Progenitor cell of endocrine pancreas (in vitro differentiated cells): ENCODE results near the gene TBXA2R. TPM values are rescaled to one million over a fixed set of nuclear protein-coding genes. Genes with fewer than 3 reads are reported as not detected.

Experiments used
- DNase-seq: peaks from one replicate; pipeline ENCODE4 v3.0.0; 2021; ENCODE audit warnings: low spot score; ENCODE audit not compliant: unreplicated experiment
- H3K27ac Mint-ChIP-seq: 2 replicates; pipeline ENCODE4 v1.8.0; 2021; ENCODE audit warnings: mild to moderate bottlenecking, moderate library complexity, mixed read lengths
- H3K27me3 Mint-ChIP-seq: 2 replicates; pipeline ENCODE4 v1.8.0; 2021; ENCODE audit warnings: mixed read lengths
- H3K36me3 Mint-ChIP-seq: 2 replicates; pipeline ENCODE4 v1.8.0; 2022; ENCODE audit warnings: mixed read lengths; ENCODE audit not compliant: insufficient read depth
- H3K4me1 Mint-ChIP-seq: 2 replicates; pipeline ENCODE4 v1.8.0; 2021; ENCODE audit warnings: low read depth, mixed read lengths
- H3K4me3 Mint-ChIP-seq: 2 replicates; pipeline ENCODE4 v1.8.0; 2021; ENCODE audit warnings: low read depth, mild to moderate bottlenecking, moderate library complexity, mixed read lengths
- H3K9me3 Mint-ChIP-seq: 2 replicates; pipeline ENCODE4 v1.8.0; 2021; ENCODE audit warnings: low read depth, mixed read lengths
- total RNA-seq: library from RNA; stranded (reverse); gene quantifications from 2 replicates; pipeline ENCODE4 v1.2.1, GENCODE V29; 2021
- TF ChIP-seq, protein P1 (sequence below): fragments of 200-600 bp; sonication (generic); IDR thresholded peaks from one replicate; pipeline ENCODE4 v1.5.0; 2021; ENCODE audit warnings: antibody characterized with exemption, mild to moderate bottlenecking; ENCODE audit not compliant: unreplicated experiment

The TBXA2R gene
- total RNA-seq, 1 donor from 2014 or later, result not detected

DNA sequence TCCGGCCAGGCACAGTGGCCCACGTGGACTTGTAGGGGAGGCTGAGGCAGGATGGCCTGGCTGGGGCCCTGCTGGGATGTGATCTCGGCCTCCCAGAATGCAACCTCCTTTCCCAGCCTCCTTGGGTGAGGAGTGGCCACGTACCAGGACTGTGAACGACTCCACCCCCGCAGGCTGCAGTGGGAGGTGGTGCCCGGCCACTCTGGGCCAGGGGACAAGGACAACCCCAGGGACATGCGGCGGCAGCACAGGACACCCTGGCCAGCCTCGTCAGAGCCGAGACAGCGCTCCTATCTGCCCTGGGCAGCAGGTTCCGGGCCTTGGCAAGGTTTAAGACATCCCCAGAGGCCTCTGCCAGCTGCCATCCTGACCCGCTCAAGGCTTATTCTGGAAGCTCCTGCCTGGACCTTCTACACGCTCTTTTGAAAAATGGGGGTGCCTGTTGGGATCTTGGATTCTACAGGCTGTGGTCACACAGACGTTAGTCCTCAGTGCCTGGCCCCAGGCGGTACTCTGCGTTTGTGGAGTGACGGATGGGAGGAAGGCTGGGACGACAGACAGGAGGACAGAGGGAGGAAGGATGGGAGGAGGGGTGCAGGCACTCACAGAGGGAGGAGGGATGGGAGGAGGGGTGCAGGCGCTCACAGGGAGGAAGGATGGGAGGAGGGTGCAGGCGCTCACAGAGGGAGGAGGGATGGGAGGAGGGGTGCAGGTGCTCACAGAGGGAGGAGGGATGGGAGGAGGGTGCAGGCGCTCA, 39.8 kb upstream of the TBXA2R start:
- Mint-ChIP-seq H3K9me3 (no peaks in the 10 kb centered on the region), H3K27ac (no peak overlapping the region), H3K4me1 (no peaks in the 10 kb centered on the region), H3K4me3 (no peak overlapping the region), H3K36me3 (no peaks in the 10 kb centered on the region), H3K27me3 (no peaks in the 10 kb centered on the region)
- no peak for DNase-seq
- TF ChIP-seq, protein P1, sequence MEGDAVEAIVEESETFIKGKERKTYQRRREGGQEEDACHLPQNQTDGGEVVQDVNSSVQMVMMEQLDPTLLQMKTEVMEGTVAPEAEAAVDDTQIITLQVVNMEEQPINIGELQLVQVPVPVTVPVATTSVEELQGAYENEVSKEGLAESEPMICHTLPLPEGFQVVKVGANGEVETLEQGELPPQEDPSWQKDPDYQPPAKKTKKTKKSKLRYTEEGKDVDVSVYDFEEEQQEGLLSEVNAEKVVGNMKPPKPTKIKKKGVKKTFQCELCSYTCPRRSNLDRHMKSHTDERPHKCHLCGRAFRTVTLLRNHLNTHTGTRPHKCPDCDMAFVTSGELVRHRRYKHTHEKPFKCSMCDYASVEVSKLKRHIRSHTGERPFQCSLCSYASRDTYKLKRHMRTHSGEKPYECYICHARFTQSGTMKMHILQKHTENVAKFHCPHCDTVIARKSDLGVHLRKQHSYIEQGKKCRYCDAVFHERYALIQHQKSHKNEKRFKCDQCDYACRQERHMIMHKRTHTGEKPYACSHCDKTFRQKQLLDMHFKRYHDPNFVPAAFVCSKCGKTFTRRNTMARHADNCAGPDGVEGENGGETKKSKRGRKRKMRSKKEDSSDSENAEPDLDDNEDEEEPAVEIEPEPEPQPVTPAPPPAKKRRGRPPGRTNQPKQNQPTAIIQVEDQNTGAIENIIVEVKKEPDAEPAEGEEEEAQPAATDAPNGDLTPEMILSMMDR, result no peak

DNA sequence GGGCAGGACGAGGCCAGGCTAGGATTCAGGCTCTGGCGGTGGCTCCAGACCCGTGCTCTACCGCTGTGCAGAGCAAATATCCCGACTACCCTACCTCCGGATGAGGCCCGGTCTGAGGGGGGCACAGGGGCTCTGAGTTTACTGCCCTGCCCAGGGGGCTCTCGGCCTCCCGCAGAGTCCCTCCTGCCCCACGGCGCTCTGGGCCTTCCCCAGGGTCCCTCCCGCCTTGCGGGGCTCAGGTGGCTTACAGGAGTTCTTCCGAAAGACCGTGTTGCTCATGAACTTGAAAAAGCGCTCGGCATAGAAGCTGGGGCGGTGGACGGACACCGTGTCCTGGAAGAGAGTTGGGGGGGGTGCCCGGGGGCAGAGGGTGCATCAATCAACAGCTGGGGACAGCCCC, 39.1 kb upstream of the TBXA2R start:
- Mint-ChIP-seq H3K4me3 (no peak overlapping the region), H3K27ac (no peak overlapping the region), H3K4me1 (no peaks in the 10 kb centered on the region), H3K36me3 (no peaks in the 10 kb centered on the region), H3K9me3 (no peaks in the 10 kb centered on the region), H3K27me3 (no peaks in the 10 kb centered on the region)
- TF ChIP-seq, protein P1, result no peak
- DNase-seq, result no peak

DNA sequence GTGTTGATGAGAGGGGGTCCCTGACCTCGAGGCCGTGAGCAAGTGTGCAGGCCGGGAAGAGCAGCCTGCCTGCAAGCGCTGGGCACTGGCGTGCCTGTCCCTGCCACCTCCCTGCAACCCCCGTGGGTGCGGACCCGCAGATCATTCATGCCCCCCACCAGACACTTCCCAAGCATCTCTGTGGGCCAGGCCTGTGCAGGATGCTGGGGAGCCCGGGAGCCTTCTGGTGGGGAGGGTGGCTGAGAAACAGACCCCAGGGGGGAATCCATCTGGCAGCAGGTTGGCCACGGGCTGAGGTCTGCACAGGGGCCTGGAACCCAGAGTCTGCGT, 38.4 kb upstream of the TBXA2R start:
- TF ChIP-seq, protein P1, result no peak
- peaks cover under 1% of the 10 kb centered on the region for H3K36me3 Mint-ChIP-seq

DNA sequence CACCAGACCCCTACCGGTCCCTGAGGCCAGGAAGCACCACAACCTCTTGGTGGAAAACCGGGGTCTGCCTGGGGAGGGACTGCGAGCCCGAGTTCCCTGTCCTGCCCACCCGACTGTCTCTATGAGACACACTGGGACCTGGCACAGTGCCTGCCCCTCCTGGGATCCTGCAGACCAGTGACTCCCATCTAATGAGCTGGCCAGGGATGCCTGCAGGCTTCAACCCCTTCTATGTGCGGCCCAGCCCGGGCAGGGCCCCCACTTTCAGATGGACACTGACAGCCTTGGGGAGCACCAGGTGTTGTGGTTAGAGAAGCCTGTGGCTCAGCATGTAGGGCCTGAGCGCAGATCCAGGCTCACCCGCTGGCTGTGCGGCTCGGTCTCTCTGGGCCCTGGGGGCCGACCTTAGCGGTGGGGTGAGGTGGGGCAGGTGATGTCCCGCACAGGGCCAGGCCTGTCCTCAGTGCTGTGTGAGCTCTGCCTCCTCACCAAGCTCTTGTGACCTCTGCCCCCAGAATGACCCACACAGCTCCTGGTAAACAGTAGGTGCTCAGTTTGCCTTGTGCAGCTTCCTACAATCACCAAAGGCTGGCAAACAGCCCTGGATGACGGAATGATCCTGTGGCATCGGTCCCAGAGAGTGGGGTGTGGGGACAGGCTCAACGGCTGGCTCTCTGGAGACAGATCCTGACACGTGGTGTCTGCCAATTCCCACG, 37.8 kb upstream of the TBXA2R start:
- DNase-seq, result no peak
- Mint-ChIP-seq H3K27ac (no peak overlapping the region), H3K9me3 (no peaks in the 10 kb centered on the region), H3K4me1 (no peaks in the 10 kb centered on the region), H3K27me3 (no peaks in the 10 kb centered on the region), H3K36me3 (peaks cover 5% of the 10 kb centered on the region), H3K4me3 (no peak overlapping the region)
- TF ChIP-seq, protein P1, result no peak

More for the DNA sequence above, 38.4 kb upstream of the TBXA2R start:
- no peak overlapping the region for H3K4me3 Mint-ChIP-seq
- no peak overlapping the region for H3K27ac Mint-ChIP-seq
- no peaks in the 10 kb centered on the region for H3K27me3 Mint-ChIP-seq
- DNase-seq, result no peak
- no peaks in the 10 kb centered on the region for H3K9me3 Mint-ChIP-seq
- H3K4me1 Mint-ChIP-seq, result no peaks in the 10 kb centered on the region

DNA sequence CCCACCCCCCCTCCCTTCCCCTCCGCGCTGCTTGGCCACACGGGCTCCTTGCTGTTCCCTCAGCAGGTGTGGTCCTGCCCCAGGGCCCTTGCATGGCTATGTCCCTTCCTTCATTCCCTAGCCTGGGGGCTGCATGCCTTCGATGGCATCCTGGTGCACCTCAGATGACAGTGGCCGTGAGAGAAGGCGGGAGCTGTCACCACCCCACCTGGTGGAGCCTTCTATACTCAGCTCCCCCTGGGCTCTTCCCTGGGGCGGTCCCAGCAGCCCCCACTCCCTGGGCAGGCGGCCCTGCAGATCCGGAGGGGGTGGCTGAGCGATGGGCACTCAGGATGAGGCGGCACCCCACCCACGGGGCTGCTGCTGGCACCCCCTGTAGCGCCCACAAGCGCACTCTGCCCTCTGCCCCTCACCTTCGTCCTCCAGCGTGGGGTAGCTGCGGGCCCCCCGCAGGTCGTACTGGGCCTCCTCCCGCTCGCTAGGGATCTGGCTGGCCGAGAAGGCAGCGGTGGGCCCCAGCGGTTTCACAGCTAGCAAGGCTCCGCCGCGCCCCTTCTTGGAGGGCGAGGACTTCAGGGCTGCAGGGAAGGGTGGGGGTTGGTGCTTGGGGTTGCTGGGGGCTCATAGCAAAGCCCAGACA, 37.1 kb upstream of the TBXA2R start:
- no peaks in the 10 kb centered on the region for H3K9me3 Mint-ChIP-seq
- H3K27ac Mint-ChIP-seq, result no peak overlapping the region
- peaks cover 7% of the 10 kb centered on the region for H3K36me3 Mint-ChIP-seq
- DNase-seq, result no peak
- H3K4me1 Mint-ChIP-seq, result no peaks in the 10 kb centered on the region
- no peaks in the 10 kb centered on the region for H3K27me3 Mint-ChIP-seq
- H3K4me3 Mint-ChIP-seq, result no peak overlapping the region
- TF ChIP-seq, protein P1, result no peak
